ENCODE results near the gene CLEC4M.

DNA sequence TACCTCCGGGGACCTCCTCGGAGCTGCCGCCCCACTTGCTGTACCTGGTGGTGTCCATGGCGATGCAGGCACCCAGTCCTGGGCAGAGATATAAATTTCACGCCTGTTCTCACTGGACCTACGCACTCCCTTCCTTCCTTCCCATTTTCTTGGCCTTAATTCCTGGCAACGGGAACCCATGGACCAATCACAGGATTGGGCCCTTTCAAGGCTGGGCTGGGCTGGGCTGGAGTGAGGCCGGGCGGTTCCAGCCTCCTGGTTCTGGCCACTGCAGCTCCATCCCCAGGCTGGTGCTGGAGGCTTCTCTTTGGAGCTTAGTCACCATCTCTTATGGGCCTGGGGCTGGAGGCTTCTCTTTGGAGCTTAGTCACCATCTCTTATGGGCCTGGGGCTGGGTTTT, 31.0 kb upstream of the CLEC4M start, which contains the start of gene CLEC4G:
- TF ChIP-seq CTCF (IDR thresholded peaks at IDR 0.05): no peak
- no peak for TF ChIP-seq ZFX (IDR thresholded peaks at IDR 0.05; ENCODE audit: borderline replicate concordance)
